HCT116 (cell line): ENCODE results near the gene PHF10.

Experiments used
- CTCF ChIP-seq, 3 experiments: fragments of 200-600 bp in 1 of 3; sonication (generic) in 1 of 3; IDR thresholded peaks in 2 of 3; conservative IDR thresholded peaks in 1 of 3; 2 replicates each; pipeline ENCODE4 v1.5.1; 2012 to 2017; ENCODE audit warnings: low read depth in 2 of 3, low read length in 2 of 3, antibody characterized with exemption in 1 of 3, borderline replicate concordance in 1 of 3, control low read depth in 1 of 3, mild to moderate bottlenecking in 1 of 3, mixed read lengths in 1 of 3, mixed run types in 1 of 3, moderate library complexity in 1 of 3; ENCODE audit not compliant: insufficient read depth in 1 of 3
- JUND ChIP-seq: IDR thresholded peaks from 2 replicates; pipeline ENCODE4 v1.6.1; 2012
- POLR2A ChIP-seq: IDR thresholded peaks from 2 replicates; pipeline ENCODE4 v1.7.0; 2011; ENCODE audit warnings: borderline replicate concordance; ENCODE audit not compliant: insufficient read depth, insufficient read length; ENCODE audit errors: extremely low read depth
- SP1 ChIP-seq: IDR thresholded peaks from 2 replicates; pipeline ENCODE4 v1.6.1; 2012; ENCODE audit warnings: low read depth

- TF ChIP-seq JUND (no peak), POLR2A (no peak), CTCF (IDR thresholded peaks at IDR 0.05 in 2 of 3, conservative IDR thresholded peaks at IDR 0.05 in 1 of 3; ENCODE audit: borderline replicate concordance in 1 of 3, insufficient read depth in 1 of 3, low read depth in 2 of 3, low read length in 2 of 3) (no peak), SP1 (no peak)
Measured at GRCh38 chr6:169738976-169739529, 14.8 kb upstream of the PHF10 start.
